HS-27A (cell line): ENCODE data around the gene NRM.
"Not testable (repeated sequence)": the region's sequence is repeated elsewhere in the genome, so short reads cannot be mapped to it uniquely, and the experiment has no call there.

Experiments used
- DNase-seq: peaks from one replicate; pipeline ENCODE4 v3.0.0-alpha.2; 2012; ENCODE audit warnings: low read depth, missing footprints

NRM gene

GRCh38 chr6:30690403-30691207 lies at the start of gene NRM:
TSS of gene NRM (minus strand) at chr6:30690984. CDS start at chr6:30690974, 10 bp downstream.
- peak; percentile 90 for DNase-seq

GRCh38 chr6:30740540-30740870 lies 49.7 kb upstream of the NRM start:
- no peak for DNase-seq

GRCh38 chr6:30738532-30738931 lies 47.7 kb upstream of the NRM start:
- DNase-seq = no peak

- DNase-seq = no peak
Measured at GRCh38 chr6:30735668-30736314, 45.0 kb upstream of the NRM start.

- DNase-seq = no peak
Measured at GRCh38 chr6:30732237-30732943, 41.6 kb upstream of the NRM start.

GRCh38 chr6:30730601-30731435 lies 40.0 kb upstream of the NRM start:
- no peak for DNase-seq

GRCh38 chr6:30727920-30728553 lies 37.3 kb upstream of the NRM start:
- no peak for DNase-seq

- DNase-seq = no peak
Measured at GRCh38 chr6:30726506-30727413, 36.0 kb upstream of the NRM start.

GRCh38 chr6:30725713-30726505 lies 35.1 kb upstream of the NRM start:
- no peak for DNase-seq

- no peak for DNase-seq
Measured at GRCh38 chr6:30724906-30725667, 34.3 kb upstream of the NRM start.

GRCh38 chr6:30723843-30724741 lies 33.3 kb upstream of the NRM start:
- not testable (repeated sequence) for DNase-seq

GRCh38 chr6:30723159-30723842 lies 32.5 kb upstream of the NRM start:
- DNase-seq = not testable (repeated sequence)

- no peak for DNase-seq
Measured at GRCh38 chr6:30722280-30723112, 31.7 kb upstream of the NRM start.

GRCh38 chr6:30722025-30722279 lies 31.2 kb upstream of the NRM start:
- DNase-seq = not testable (repeated sequence)

GRCh38 chr6:30721198-30722024 lies 30.6 kb upstream of the NRM start:
- DNase-seq = peak; percentile 84

- DNase-seq = no peak
Measured at GRCh38 chr6:30720738-30721197, 30.0 kb upstream of the NRM start.
